GM19467 (cell line): Measurements from ENCODE around the gene GGTA1.

Source experiments
- ATAC-seq: cut with Tn5 transposase; IDR thresholded peaks from one replicate; pipeline ENCODE4 v1.9.1; 2021; ENCODE audit warnings: mild to moderate bottlenecking, moderate library complexity; ENCODE audit not compliant: unreplicated experiment

GGTA1 gene

GRCh38 chr9:121500165-121500478, 478 bp upstream of the GGTA1 start:
- ATAC-seq: no peak

- no peak for ATAC-seq
Observed at GRCh38 chr9:121499177-121499426, 542 bp downstream of the GGTA1 start.

GRCh38 chr9:121498487-121499176, 1.0 kb downstream of the GGTA1 start:
- no peak for ATAC-seq

GRCh38 chr9:121498150-121498486, 1.5 kb downstream of the GGTA1 start:
- ATAC-seq: peak; percentile 67

GRCh38 chr9:121495976-121496375, 3.7 kb downstream of the GGTA1 start:
- ATAC-seq: no peak

GRCh38 chr9:121494192-121494591, 5.5 kb downstream of the GGTA1 start:
- no peak for ATAC-seq

GRCh38 chr9:121491111-121491510, 8.5 kb downstream of the GGTA1 start:
- no peak for ATAC-seq

- ATAC-seq: no peak
Observed at GRCh38 chr9:121489344-121489743, 10.3 kb downstream of the GGTA1 start.

- no peak for ATAC-seq
Observed at GRCh38 chr9:121486043-121486442, 13.6 kb downstream of the GGTA1 start.

- ATAC-seq: no peak
Observed at GRCh38 chr9:121485623-121486022, 14.0 kb downstream of the GGTA1 start.

GRCh38 chr9:121484651-121485446, 14.8 kb downstream of the GGTA1 start:
- ATAC-seq: no peak

- ATAC-seq: no peak
Observed at GRCh38 chr9:121483473-121484031, 16.1 kb downstream of the GGTA1 start.

GRCh38 chr9:121483049-121483448, 16.6 kb downstream of the GGTA1 start:
- ATAC-seq: no peak

- ATAC-seq: no peak
Observed at GRCh38 chr9:121478816-121479676, 20.6 kb downstream of the GGTA1 start.

GRCh38 chr9:121476156-121476555, 23.5 kb downstream of the GGTA1 start:
- ATAC-seq: no peak

GRCh38 chr9:121474231-121474947, 25.3 kb downstream of the GGTA1 start:
- no peak for ATAC-seq

- ATAC-seq: no peak
Observed at GRCh38 chr9:121473229-121473628, 26.4 kb downstream of the GGTA1 start.

GRCh38 chr9:121472446-121472845, 27.2 kb downstream of the GGTA1 start:
- no peak for ATAC-seq

- no peak for ATAC-seq
Observed at GRCh38 chr9:121466142-121466541, 33.5 kb downstream of the GGTA1 start.

- ATAC-seq: no peak
Observed at GRCh38 chr9:121464968-121465367, 34.7 kb downstream of the GGTA1 start.
